GM19240 (cell line): Measurements from ENCODE around the gene NKIRAS1.

Experiments used
- DNase-seq: peaks from one replicate; pipeline ENCODE4 v3.0.0; 2011; ENCODE audit warnings: low spot score; ENCODE audit not compliant: insufficient read length

The NKIRAS1 gene

DNA sequence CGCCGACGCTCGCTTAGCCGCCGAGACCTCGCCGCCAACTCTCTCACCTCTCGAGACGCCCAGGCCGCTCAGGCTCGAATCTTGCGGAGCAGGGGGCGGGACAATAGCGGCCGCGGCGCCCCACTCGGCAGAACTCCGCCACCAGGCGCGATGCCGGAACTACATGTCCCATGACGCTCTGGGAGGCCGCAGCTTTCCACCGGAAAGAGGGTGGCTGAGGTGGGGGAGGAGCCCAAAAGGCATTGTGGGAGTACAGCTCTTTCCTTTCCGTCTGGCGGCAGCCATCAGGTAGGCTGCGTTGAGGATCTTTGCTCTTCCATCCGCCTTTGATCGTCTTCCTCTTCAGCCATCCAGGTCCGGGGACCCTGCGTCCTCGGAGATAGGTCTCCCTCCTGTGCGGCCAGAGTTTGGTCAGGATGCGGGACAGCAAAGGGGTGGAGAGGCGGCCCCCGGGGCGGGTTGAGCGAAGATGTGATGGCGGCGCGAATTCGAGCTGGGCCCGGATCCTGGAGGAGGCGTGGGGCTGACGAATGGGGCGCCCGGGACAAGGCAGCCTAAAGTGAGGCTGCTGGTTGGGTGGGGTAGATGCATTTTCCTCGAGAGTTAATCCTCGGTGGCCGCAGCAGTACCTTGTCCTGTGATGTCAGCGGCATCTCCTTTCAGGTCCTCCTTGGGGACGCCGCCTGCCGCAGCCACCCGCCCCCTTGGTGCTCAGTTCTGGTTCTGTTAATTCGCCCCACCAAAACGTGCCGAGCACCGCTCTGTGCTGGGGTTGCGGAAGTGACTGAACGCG, at the start of gene NKIRAS1, which contains the start of gene RPL15:
NKIRAS1 (minus strand) TSS at position 105 of the 793 bp plus-strand sequence. CDS start 6,086 bp downstream, outside the sequence.
RPL15 (plus strand) TSS at position 247 of the 793 bp plus-strand sequence. CDS start 728 bp downstream, outside the sequence.
- peak; percentile 84 for DNase-seq

DNA sequence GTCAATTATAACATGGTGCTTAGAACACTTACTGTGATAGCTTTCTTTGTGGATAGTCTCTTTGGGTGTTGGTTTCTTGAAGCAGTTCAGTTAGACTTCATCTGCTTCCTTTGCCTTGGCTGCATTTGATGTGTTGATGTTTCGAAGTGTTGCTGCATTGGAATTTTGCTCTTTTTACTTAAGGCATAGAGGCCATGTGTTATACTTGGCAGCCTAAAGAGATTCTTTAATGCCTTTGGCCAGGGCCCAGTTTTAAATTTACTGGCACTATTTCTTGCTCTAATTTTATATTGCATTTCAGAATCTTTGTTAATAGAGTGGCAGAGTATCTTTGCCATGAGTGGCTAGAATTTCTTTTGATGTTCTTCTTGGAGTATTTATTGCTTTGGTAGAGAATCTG, 49.5 kb upstream of the NKIRAS1 start:
- DNase-seq, result no peak

DNA sequence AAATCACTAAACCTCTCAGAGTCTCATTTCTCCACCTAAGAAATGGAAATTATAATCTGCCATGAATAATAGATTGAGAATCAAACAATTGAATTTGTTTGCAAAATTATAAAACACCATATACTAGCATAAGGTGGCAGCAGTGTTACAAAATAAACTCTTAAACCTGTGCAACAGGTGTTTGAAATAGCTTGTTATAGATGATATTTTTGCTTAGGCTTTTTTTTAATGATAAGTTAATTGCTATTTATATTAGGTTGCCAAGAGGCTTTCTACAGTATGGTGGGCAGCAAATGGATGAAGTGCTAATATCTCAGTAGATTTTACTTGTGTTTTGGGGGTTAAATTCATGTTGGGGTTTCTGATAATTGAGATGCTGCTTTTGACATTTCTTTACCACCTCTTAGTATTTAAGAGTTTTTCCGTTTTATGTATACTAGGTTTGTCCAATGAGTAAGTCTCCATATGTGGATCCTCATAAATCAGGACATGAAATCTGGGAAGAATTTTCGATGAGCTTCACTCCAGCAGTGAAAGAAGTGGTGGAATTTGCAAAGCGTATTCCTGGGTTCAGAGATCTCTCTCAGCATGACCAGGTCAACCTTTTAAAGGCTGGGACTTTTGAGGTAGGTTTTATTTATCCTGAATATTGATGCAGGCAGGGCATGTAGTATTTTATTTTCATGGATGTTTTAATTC, 47.9 kb upstream of the NKIRAS1 start:
- no peak for DNase-seq

DNA sequence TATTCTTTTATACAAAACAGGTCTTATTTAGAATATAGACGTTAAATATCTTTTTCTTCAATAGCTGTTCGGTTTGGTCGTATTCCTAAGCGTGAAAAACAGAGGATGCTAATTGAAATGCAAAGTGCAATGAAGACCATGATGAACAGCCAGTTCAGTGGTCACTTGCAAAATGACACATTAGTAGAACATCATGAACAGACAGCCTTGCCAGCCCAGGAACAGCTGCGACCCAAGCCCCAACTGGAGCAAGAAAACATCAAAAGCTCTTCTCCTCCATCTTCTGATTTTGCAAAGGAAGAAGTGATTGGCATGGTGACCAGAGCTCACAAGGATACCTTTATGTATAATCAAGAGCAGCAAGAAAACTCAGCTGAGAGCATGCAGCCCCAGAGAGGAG, 45.1 kb upstream of the NKIRAS1 start:
- no peak for DNase-seq

DNA sequence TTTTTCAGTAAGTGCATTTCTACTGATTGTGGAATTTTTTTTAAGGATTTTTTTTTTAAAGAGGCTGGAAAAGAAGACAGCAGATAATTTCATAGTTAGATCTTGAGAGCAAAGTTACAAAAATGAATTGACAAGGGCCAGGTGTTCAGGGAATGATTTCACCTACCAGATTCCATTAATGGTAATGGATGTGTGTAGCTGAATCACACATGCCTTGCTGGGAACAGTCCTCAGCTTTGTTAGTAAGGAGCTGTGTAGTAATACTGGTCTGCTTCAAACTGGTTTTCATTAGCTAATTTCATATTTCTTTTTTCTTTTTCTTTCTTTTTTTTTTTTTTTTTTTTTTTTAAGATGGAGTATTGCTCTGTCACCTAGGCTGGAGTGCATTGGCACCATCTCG, 44.3 kb upstream of the NKIRAS1 start:
- no peak for DNase-seq

DNA sequence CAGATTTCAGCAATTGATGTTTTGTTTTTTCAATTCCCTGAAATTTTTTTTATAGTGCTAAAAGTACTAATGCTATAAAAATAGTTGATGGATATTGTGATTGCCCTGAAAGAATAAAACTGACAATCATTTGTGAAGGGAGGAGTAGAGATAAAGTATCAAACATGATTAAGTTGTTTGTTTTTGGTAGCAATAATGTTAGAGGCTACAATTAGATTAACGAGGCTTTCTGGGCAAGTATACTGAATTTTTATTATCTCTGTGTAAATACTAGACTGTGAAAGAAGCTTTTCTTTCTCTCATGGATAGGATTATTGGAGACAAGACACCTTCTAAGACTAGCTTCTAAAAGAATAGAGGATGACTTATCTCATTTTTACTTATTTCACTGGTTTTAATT, 43.9 kb upstream of the NKIRAS1 start:
- DNase-seq, result no peak

DNA sequence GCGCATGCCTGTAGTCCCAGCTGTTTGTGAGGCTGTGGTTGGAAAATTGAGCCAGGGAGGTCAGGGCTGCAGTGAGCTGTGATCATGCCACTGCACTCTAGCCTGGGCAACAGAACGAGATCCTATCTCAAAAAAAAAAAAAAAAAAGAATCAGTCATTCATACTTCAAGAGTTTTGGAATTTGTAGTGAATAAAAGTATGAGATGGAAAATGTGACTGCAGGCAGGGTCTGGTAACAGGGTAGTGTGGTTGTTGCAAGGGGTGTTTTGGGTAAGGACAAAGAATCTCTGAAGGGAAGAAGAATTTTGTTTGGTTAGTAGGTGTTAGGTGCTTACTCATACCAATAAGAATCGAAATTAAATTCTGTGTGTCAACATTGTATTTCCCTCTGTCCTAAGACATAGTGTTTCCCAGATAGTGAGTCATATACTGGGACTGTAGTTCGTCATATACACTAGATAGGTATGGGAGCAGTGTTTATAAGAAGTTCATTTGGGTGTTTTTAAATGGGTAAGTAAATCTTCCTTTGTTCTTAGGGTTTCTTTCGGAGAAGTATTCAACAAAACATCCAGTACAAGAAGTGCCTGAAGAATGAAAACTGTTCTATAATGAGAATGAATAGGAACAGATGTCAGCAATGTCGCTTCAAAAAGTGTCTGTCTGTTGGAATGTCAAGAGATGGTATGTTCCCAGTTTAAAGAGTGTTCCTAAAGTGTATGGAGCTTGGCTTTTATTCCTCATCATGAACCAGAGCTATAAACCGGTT, 42.5 kb upstream of the NKIRAS1 start:
- no peak for DNase-seq

DNA sequence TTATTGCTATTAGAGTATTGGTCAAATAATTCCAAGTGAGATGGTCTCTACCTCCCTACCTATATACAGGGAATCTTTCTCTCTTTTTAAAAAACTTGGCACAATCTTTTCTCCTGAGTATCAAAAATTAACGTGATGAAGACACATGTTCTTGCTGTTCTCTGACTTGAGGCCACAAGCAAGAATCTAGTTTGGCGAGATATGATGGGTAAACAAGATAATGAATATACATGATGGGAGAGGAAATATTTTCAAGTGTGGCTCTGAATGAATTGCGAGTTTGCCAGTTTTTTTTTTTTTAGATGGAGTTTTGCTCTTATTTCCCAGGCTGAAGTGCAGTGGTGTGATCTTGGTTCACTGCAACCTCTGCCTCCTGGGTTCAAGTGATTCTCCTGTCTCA, 39.9 kb upstream of the NKIRAS1 start:
- no peak for DNase-seq

DNA sequence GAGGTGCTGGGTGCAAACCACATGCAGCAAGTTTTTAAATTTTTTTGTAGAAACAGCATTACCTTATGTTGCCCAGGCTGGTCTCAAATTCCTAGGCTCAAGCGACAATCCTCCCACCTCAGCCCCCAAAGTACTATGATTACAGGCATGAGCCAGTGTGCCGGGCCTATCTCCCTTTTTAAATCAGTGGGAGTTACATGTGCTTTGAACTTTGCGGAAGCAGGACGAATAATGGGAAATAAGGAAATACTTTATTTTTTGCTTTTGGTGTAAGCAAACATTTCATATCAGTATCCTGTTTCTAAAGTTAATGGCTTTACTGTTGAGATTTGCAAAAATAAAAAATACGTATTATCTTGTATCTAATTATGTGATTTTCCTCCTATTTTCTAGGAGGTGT, 37.4 kb upstream of the NKIRAS1 start:
- DNase-seq, result no peak

DNA sequence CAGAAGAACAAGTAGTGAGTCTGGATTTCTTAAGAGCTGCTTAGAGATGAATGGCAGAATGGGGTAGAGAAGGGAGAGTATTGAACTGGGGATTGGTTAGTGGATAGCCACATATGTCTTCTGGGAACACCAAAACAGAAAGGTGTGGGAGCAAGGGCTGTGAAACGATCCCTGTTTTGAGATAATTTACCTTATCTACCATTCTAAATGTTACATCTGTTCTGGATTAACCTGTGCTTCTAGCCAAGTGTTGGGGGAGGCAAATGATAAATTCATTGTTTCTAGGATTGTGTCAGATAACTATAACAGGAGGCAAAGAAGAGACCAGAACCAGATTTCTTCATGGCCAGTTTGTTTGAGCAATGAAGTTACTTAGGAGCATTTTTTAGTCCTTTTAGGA, 36.7 kb upstream of the NKIRAS1 start:
- no peak for DNase-seq

DNA sequence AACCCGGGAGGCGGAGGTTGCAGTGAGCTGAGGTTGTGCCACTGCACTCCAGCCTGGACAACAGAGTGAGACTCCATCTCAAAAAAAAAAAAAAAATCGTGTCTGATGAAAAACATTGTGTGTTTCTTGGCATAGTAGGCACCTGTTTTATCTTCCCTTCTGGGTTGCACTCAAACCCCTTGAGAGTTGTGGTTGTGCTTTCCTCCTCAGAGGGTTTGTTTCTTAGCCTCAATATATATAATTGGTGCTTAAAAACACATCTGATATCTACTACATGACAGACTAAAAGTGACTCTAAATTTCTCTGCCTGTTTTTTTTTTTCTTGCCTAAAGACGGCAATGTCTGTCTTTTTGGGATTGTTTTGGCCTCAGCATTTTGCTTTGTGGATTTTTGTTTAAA, 35.9 kb upstream of the NKIRAS1 start:
- DNase-seq, result no peak

DNA sequence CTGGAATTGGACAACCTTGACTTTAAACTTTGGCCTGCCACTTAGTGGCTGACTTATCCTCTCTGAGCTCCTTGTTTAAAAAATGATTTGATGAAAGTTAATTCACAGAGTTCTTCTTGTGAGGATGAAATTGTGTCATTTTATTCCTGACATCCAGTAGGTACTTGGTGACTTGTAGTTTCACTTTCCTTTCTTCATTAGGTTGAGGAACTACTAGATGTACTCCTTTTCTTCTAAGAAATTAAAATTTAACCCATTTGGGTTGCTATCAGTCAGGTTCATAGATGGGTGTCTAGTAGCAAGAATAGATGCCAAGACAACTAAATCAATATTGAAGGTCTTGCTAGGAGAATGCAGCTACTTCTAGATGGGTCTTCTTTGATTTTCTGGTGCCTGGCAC, 33.5 kb upstream of the NKIRAS1 start:
- no peak for DNase-seq

DNA sequence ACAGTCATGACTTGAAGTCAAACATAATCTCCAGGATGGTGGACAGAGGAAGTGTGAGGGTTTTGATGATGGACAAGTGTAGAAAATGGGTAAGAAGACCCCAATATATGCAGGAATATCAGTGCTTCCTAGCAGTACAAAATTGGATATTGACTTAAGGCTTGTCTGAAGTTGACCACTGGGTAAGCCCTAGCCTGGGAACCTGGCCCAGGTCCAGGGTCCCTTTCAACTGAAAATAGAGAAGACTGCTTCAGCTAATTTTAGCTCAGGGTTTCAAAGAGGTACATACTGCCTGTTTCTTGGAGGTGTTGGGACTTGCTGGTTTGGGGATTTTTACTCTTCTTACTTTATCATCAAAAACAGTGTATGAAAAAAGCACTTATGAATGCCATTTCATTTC, 33.0 kb upstream of the NKIRAS1 start:
- no peak for DNase-seq

DNA sequence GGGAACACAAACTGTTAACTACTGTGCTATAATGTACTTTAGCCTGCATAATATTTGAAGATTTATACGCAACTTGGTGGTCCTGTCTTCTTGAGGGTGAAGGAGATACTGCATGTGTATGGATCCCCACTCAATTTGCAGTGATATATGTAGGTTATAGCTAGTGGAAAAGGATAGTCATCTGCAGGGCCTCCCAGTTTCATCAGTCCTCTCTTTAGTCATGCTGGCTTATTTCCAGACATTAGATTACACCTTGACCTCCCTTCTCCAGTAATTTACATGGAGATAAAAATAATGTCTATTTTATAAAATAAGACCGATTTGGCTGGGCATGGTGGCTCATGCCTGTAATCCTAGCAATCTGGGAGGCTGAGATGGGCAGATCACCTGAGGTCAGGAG, 32.0 kb upstream of the NKIRAS1 start:
- DNase-seq, result no peak

DNA sequence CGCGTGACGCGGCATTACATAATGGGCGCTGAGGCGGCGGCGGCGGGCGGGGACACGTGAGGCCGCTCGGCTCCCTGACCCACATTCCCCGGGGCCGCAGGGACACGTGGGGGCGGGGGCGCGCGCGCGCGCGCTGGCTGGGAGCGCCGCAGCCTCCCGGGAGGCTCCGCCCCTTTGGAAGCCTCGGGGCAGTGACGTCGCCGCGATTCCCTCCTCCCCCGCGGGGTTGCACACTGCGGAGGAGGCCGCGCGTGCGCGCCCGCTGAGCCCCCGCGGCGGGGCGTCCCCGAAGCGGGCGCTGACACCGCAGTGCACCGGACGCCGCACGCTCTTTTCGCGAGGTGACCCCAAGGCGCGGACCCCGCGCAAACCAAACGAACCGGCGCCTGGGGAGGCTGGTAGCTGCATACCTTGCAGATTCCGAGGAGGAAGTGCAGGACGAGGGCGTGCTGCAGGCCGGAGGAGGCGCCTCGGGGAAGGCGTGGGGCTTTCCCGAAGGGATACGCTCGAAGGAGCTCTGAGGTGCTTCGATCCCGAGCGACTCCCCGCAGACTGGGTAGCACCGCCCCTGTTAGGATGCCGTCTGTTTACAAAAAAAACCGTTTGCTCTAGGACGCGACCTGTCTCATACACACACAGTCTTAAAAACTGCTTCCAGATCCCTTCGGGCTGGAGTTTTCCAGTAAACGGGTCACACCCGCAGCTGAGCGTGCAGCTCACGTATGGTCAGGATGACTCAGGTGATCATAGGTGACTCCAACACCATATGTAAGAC, 29.3 kb upstream of the NKIRAS1 start:
- DNase-seq, result peak; percentile 70

DNA sequence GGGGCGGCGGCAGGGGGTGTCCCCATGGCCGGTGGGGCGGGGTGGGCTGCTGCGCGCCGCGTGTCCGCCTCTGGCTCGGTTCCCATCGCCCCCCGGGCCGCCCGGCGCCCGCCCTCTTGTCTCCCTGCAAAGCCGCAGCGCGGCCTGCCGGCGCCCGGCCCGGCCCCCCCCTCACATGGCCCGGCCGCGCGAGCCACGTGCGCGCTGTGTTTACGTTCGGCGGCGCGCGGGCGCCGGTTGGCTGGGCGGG, 28.8 kb upstream of the NKIRAS1 start:
- DNase-seq, result no peak

DNA sequence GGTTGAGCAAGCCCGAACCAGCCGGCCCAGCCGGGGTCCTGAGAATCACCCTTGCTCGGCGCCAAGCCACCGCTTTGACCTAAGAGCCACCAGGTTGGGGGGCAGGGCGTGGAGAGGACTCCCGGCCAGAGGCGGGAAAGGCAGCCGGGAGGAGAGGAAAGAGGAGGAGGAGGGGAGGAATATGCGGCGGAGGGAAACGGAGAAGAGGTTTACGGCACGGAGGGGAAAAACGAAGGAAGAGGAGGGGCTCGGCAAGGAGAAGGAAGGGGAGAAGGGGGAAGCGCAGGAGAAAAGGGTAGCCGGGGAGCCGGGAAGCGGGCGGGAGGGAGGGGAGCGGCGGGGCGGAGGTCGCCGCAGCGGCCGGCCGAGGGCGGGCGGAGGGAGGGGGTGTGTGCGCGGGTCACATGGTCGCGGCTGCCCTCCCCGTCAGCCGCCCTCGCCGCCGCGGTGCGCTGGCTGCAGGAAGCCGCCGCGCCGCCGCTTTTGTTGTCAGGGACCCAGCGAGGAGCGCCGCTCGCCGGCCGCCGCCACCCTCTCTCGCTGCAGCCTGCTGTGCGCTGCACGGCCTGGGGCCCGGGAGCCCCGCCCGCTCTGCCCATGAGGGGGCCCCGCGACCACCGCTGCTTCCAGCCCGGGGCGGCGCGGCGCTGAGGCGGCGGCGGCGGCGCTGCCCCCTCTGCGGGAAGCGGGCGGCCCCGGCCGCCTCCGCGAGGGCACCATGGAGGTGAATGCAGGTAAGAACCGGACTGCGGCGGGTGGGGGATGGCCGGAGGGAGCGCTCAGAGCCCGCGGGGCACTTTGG, 28.3 kb upstream of the NKIRAS1 start, which contains the start of gene NR1D2:
NR1D2 (plus strand) TSS at position 426 of the 802 bp plus-strand sequence; CDS start at position 719, 293 bp downstream.
- DNase-seq, result peak; percentile 59

DNA sequence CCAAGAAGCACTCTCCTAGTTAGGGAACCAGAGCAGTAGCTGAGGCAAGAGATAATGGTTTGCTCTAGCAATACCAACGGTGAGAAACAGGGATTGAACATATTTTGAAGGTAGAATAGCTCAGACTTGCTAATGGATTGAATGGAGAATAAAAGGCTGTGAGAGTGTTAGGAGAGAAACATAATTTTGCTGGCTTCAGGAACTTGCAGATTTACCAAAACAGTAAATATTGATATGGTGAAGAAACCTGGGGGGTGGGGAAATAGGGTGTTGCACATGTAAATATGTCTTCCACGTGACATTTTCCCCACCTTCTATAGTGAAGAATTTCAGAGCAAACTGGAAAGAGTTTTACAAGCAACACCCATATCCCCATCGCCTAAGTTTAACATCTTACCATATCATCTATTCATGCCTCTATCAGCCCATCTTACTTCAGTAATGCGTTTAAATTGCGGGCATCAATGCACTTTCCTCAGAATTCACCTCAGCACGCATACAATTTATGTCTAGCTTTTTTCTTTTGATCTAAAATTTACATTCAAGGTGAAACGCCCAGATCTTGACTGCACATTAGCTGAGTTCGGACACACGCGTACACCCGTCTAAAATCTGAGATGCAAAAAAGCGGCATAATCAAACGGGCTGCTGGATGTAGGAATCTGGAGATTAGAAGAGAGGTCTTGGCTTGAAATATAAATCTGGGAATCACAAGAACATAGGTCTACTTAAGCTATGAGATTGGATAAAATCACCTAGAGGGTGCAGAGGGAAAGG, 27.4 kb upstream of the NKIRAS1 start:
- DNase-seq, result no peak

DNA sequence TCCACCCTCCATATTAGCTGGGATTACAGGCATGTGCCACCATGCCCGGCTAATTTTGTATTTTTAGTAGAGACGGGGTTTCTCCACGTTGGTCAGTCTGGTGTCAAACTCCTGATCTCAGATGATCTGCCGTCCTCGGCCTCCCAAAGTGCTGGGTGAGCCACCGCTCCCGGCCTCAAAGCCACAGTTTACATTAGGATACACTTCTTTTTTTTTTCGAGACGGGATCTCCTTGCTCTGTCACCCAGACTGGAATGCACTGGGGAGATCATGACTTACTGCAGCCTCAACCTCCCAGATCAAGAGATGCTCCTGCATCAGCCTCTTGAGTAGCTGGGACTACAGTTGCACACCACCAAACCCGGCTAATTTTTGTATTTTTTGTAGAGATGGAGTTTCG, 25.8 kb upstream of the NKIRAS1 start:
- DNase-seq, result no peak

DNA sequence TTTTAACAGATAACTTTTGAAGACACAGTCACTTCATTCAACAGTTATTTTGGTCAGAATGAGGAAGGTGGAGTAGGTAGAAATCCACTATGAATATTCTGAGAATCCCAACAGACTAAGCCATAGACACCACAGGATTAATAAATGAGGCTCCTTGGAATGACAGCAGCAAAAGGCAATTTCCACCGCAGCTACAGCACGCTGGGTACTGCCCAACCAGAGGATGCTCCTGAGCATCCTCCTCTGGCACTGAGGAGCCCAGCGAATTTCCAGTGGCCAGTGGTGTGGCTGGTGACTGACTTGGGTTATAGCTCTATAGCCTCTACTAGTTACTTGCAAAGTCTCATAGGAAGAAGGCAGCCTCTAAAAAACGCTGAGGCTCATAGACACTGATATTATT, 24.6 kb upstream of the NKIRAS1 start:
- no peak for DNase-seq
